22Rv1 (cell line): Measurements from ENCODE around the gene CHMP2B.

ENCODE experiments used
- CTCF ChIP-seq: fragments of 450-650 bp; IDR thresholded peaks from 2 replicates; pipeline ENCODE4 v1.5.1; 2017; ENCODE audit warnings: mild to moderate bottlenecking
- ZFX ChIP-seq: fragments of 450-650 bp; IDR thresholded peaks from 2 replicates; pipeline ENCODE4 v1.6.1; 2017; ENCODE audit warnings: antibody characterized with exemption, borderline replicate concordance

GRCh38 chr3:87261925-87262324, 34.8 kb downstream of the CHMP2B start:
- no peak for TF ChIP-seq CTCF
- TF ChIP-seq ZFX, result no peak
